Activated effector memory CD4-positive, alpha-beta T cell treated with Interleukin-2 at 50 U/mL for 16 hours (primary cell): Measurements from ENCODE around the gene TACC2.

Experiments
- DNase-seq: peaks from one replicate; pipeline ENCODE4 v3.0.0-alpha.2; 2020

Gene TACC2

DNA sequence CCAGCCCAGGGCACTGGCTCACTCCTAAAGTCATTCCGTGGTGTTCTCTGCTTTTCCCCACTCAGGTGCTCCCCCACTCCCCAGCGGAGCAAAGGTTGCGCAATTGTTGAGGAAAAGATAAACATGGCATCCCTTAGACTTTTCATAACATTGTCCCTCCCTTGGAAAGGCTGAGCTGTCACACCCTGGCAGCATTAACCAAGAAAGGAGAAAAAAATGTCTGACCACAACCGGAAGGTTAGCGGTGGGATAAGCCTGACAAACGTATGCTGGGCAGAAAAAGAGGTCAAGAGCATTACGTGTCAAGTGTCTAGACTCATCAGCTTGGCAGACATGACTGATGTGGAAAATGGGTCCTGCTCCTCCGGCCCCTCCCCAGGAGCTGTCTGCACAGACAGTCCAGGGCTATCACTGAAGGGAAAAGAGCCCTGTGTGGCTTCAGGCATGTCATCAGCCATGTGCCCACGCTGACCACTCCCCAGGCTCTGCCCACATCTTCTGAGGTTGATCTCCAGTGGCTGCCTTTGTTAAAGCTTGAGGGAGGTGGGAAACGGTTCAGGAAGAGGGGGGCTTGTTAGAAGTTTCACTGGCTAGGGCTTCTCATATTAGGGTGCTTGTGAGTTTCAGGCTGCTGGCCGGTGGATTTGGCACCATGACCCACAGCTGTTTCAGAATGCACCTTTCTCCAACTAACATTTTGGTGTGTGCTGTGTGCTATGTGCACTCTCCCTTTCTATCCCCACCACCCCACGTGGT, 312.3 kb downstream of the TACC2 start:
- no peak for DNase-seq

GRCh38 chr10:122301811-122302115, 312.8 kb downstream of the TACC2 start:
- DNase-seq, result no peak

GRCh38 chr10:122302315-122302714, 313.4 kb downstream of the TACC2 start:
- no peak for DNase-seq

GRCh38 chr10:122303271-122304053, 314.5 kb downstream of the TACC2 start:
- no peak for DNase-seq
